H1 (cell line): ENCODE results near the gene HMGXB3.

ENCODE experiments used
- EP300 ChIP-seq, 2 experiments: IDR thresholded peaks; 1 replicate in 1 of 2; 2 replicates in 1 of 2; pipeline ENCODE4 v1.6.1; 2011 to 2012; ENCODE audit warnings: low read depth in 2 of 2, low read length in 2 of 2, mild to moderate bottlenecking in 2 of 2, borderline replicate concordance in 1 of 2, inconsistent platforms in 1 of 2, moderate library complexity in 1 of 2
- TEAD4 ChIP-seq: IDR thresholded peaks from 2 replicates; pipeline ENCODE4 v1.6.1; 2012; ENCODE audit warnings: low read depth, low read length, inconsistent platforms, mixed read lengths
- ZNF274 ChIP-seq: IDR thresholded peaks from 2 replicates; pipeline ENCODE4 v1.7.0; 2012; ENCODE audit warnings: low read length, borderline replicate concordance; ENCODE audit errors: extremely low read depth
- TF ChIP-seq, protein P1 (sequence below), 3 experiments: IDR thresholded peaks; 1 replicate in 2 of 3; 2 replicates in 1 of 3; pipeline versions ENCODE4 v1.5.1 to v1.6.1; 2011; ENCODE audit warnings: low read length in 3 of 3, mild to moderate bottlenecking in 3 of 3, inconsistent platforms in 2 of 3, low read depth in 1 of 3, moderate library complexity in 1 of 3; ENCODE audit not compliant: insufficient read depth in 1 of 3; ENCODE audit errors: control extremely low read depth in 1 of 3

GRCh38 chr5:150062216-150062922, 61.8 kb downstream of the HMGXB3 start:
- TF ChIP-seq, protein P1, sequence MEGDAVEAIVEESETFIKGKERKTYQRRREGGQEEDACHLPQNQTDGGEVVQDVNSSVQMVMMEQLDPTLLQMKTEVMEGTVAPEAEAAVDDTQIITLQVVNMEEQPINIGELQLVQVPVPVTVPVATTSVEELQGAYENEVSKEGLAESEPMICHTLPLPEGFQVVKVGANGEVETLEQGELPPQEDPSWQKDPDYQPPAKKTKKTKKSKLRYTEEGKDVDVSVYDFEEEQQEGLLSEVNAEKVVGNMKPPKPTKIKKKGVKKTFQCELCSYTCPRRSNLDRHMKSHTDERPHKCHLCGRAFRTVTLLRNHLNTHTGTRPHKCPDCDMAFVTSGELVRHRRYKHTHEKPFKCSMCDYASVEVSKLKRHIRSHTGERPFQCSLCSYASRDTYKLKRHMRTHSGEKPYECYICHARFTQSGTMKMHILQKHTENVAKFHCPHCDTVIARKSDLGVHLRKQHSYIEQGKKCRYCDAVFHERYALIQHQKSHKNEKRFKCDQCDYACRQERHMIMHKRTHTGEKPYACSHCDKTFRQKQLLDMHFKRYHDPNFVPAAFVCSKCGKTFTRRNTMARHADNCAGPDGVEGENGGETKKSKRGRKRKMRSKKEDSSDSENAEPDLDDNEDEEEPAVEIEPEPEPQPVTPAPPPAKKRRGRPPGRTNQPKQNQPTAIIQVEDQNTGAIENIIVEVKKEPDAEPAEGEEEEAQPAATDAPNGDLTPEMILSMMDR (IDR thresholded peaks at IDR 0.05; ENCODE audit: control extremely low read depth in 1 of 3, insufficient read depth in 1 of 3, low read depth in 1 of 3, low read length in 3 of 3), result no peak
- TF ChIP-seq TEAD4, result no peak
- no peak for TF ChIP-seq ZNF274
- no peak for TF ChIP-seq EP300 (IDR thresholded peaks at IDR 0.05; ENCODE audit: borderline replicate concordance in 1 of 2, low read depth in 2 of 2, low read length in 2 of 2)
